DND-41 (cell line): ENCODE measurements around the gene DPF1.

ENCODE experiments used
- ATAC-seq: fragments of 200-7000 bp; cut with Tn5 transposase; 3 replicates; pipeline ENCODE4 v1.9.1; 2021; ENCODE audit warnings: low read depth; ENCODE audit not compliant: insufficient read depth
- DNase-seq: peaks from one replicate; pipeline ENCODE4 v3.0.0-alpha.2; 2020
- H2AFZ ChIP-seq: 2 replicates; pipeline ENCODE4 v1.6.0; 2012; ENCODE audit warnings: low read depth, low read length
- H3K27ac ChIP-seq: 2 replicates; pipeline ENCODE4 v1.5.1; 2012; ENCODE audit warnings: low read length, inconsistent platforms
- H3K27me3 ChIP-seq: fragments of 200-600 bp; sonication (generic); 2 replicates; pipeline ENCODE4 v1.6.0; 2012; ENCODE audit warnings: low read length, mild to moderate bottlenecking, inconsistent platforms; ENCODE audit not compliant: insufficient read depth, poor library complexity
- H3K36me3 ChIP-seq: 2 replicates; pipeline ENCODE4 v1.5.1; 2012; ENCODE audit warnings: low read length, inconsistent platforms; ENCODE audit not compliant: insufficient read depth
- H3K4me1 ChIP-seq: 2 replicates; pipeline ENCODE4 v1.5.1; 2012; ENCODE audit warnings: mild to moderate bottlenecking, low read length; ENCODE audit not compliant: insufficient read depth
- H3K4me2 ChIP-seq: 2 replicates; pipeline ENCODE4 v1.6.0; 2012; ENCODE audit warnings: mild to moderate bottlenecking, moderate library complexity, low read length, inconsistent platforms; ENCODE audit not compliant: insufficient read depth
- H3K4me3 ChIP-seq, 2 experiments: fragments of 200-600 bp in 1 of 2; shearing (Covaris generic) in 1 of 2; 2 replicates each; pipeline ENCODE4 v1.5.1; 2012 to 2016; ENCODE audit warnings: inconsistent platforms in 2 of 2, low read length in 2 of 2, mild to moderate bottlenecking in 2 of 2, low read depth in 1 of 2, moderate library complexity in 1 of 2
- H3K79me2 ChIP-seq: 2 replicates; pipeline ENCODE4 v1.6.0; 2012; ENCODE audit warnings: low read length, inconsistent platforms; ENCODE audit not compliant: insufficient read depth
- H3K9ac ChIP-seq: 2 replicates; pipeline ENCODE4 v1.6.0; 2012; ENCODE audit warnings: low read depth, mild to moderate bottlenecking, inconsistent platforms, low read length, moderate library complexity
- H3K9me3 ChIP-seq: 2 replicates; pipeline ENCODE4 v1.5.1; 2012; ENCODE audit warnings: low read length, moderate library complexity, mild to moderate bottlenecking, inconsistent platforms; ENCODE audit not compliant: insufficient read depth, severe bottlenecking
- H4K20me1 ChIP-seq: 2 replicates; pipeline ENCODE4 v1.6.0; 2012; ENCODE audit warnings: low read length; ENCODE audit not compliant: insufficient read depth
- EZH2 ChIP-seq: IDR thresholded peaks from 3 replicates; pipeline ENCODE4 v1.6.1; 2012; ENCODE audit warnings: borderline replicate concordance, low read depth, mild to moderate bottlenecking, moderate library complexity, low read length, inconsistent platforms; ENCODE audit not compliant: severe bottlenecking
- TF ChIP-seq, protein P1 (sequence below): IDR thresholded peaks from 2 replicates; pipeline ENCODE4 v1.5.1; 2012; ENCODE audit warnings: borderline replicate concordance, low read length, moderate library complexity, mild to moderate bottlenecking; ENCODE audit not compliant: poor library complexity, severe bottlenecking; ENCODE audit errors: extremely low read depth

Gene DPF1

GRCh38 chr19:38183251-38183897, 40.6 kb downstream of the DPF1 start:
- Histone ChIP-seq H3K79me2 (no peaks in the 10 kb centered on the region), H3K27me3 (no peaks in the 10 kb centered on the region), H3K36me3 (peaks cover 15% of the 10 kb centered on the region), H3K27ac (no peak overlapping the region), H3K9me3 (peaks cover 15% of the 10 kb centered on the region), H3K4me1 (no peaks in the 10 kb centered on the region), H3K4me2 (no peak overlapping the region), H2AFZ (no peak overlapping the region), H3K9ac (no peak overlapping the region), H4K20me1 (no peaks in the 10 kb centered on the region), H3K4me3 (no peak overlapping the region)
- no peak for DNase-seq
- TF ChIP-seq, protein P1, sequence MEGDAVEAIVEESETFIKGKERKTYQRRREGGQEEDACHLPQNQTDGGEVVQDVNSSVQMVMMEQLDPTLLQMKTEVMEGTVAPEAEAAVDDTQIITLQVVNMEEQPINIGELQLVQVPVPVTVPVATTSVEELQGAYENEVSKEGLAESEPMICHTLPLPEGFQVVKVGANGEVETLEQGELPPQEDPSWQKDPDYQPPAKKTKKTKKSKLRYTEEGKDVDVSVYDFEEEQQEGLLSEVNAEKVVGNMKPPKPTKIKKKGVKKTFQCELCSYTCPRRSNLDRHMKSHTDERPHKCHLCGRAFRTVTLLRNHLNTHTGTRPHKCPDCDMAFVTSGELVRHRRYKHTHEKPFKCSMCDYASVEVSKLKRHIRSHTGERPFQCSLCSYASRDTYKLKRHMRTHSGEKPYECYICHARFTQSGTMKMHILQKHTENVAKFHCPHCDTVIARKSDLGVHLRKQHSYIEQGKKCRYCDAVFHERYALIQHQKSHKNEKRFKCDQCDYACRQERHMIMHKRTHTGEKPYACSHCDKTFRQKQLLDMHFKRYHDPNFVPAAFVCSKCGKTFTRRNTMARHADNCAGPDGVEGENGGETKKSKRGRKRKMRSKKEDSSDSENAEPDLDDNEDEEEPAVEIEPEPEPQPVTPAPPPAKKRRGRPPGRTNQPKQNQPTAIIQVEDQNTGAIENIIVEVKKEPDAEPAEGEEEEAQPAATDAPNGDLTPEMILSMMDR, result no peak
- TF ChIP-seq EZH2, result no peak
- ATAC-seq, result no peak

DNA sequence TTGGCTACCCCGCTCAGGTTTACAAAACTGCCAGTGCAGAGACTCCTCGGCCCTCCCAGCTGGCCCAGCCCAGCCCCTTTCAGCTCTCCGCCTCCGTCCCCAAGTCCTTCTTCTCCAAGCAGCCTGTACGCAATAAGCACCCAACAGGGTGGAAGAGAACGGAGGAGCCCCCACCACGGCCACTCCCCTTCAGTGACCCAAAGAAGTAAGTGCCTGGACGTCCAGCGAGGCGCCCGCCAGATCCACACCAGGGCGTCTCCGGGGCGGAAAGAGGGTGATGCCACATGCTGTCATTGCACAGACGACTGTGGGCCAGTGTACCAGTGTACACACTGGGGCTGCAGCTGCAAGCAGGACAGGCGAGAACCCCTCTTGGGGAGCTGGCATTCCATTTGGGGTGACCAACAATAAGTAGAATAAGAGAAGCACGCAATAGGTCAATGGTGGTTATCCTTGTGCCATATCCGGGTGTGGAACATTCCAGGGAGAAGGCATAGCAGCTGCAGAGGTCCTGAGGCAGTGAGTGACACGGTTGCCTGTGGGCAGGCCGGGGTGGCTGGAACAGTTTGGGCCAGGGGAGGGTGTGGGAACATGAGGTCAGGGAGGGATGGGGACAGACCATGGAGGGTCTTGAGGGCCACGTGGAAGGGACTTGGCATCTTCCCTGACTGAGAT, 41.3 kb downstream of the DPF1 start:
- Histone ChIP-seq H3K9me3 (peaks cover 15% of the 10 kb centered on the region), H3K79me2 (no peaks in the 10 kb centered on the region), H4K20me1 (no peaks in the 10 kb centered on the region), H3K27me3 (no peaks in the 10 kb centered on the region), H3K27ac (no peak overlapping the region), H3K4me2 (no peak overlapping the region), H3K36me3 (peaks cover 15% of the 10 kb centered on the region), H3K4me3 (no peak overlapping the region), H3K4me1 (no peaks in the 10 kb centered on the region), H2AFZ (no peak overlapping the region), H3K9ac (no peak overlapping the region)
- no peak for TF ChIP-seq EZH2
- TF ChIP-seq, protein P1, result no peak
- DNase-seq (no peak), ATAC-seq (no peak)

DNA sequence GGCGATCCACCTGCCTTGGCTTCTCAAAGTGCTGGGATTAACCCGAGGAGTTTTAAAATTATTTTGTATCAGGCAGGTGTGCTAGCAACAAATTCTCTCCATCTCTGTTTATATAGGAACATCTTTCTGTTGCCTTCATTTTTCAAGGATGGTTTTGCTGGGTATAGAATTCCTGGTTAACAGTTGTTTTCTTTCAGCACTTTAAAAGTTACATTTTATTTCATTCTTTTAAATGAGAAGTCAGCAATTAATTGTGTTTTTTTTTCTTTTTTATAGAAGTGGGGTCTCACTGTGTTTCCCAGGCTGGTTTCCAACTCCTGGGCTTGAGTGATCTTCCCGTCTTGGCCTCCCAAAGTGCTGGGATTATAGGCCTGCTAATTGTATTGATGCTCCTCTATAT, 44.0 kb downstream of the DPF1 start:
- no peaks in the 10 kb centered on the region for H4K20me1 ChIP-seq
- H3K4me2 ChIP-seq, result no peak overlapping the region
- H3K9me3 ChIP-seq, result peaks cover 15% of the 10 kb centered on the region
- H3K36me3 ChIP-seq, result peaks cover 14% of the 10 kb centered on the region
- ATAC-seq, result no peak
- no peaks in the 10 kb centered on the region for H3K27me3 ChIP-seq
- H2AFZ ChIP-seq, result no peak overlapping the region
- TF ChIP-seq EZH2, result no peak
- TF ChIP-seq, protein P1, result no peak
- no peak overlapping the region for H3K4me3 ChIP-seq
- H3K27ac ChIP-seq, result no peak overlapping the region
- no peak overlapping the region for H3K9ac ChIP-seq
- DNase-seq, result no peak
- no peaks in the 10 kb centered on the region for H3K79me2 ChIP-seq
- no peaks in the 10 kb centered on the region for H3K4me1 ChIP-seq
